Fibroblast of villous mesenchyme (primary cell): ENCODE measurements around the gene ADCY10. TPM values are rescaled to one million over a fixed set of nuclear protein-coding genes. Genes with fewer than 3 reads are reported as not detected.

Source experiments
- DNase-seq: peaks from one replicate; pipeline ENCODE4 v3.0.0-alpha.2; 2010; ENCODE audit warnings: low read depth
- H3K4me3 ChIP-seq: 2 replicates; pipeline ENCODE4 v1.5.1; 2011; ENCODE audit warnings: low read depth, mild to moderate bottlenecking, low read length
- CTCF ChIP-seq: IDR thresholded peaks from 2 replicates; pipeline ENCODE4 v1.5.1; 2012; ENCODE audit warnings: low read depth, mild to moderate bottlenecking, low read length; ENCODE audit not compliant: insufficient read depth
- total RNA-seq: library from RNA; depleted of rRNA; stranded (reverse); fragments of >200 nt; gene quantifications from 2 replicates; pipeline ENCODE4 v1.2.3, GENCODE V29; 2012

Gene ADCY10
- total RNA-seq, 1 donor: under 0.01 TPM

DNA sequence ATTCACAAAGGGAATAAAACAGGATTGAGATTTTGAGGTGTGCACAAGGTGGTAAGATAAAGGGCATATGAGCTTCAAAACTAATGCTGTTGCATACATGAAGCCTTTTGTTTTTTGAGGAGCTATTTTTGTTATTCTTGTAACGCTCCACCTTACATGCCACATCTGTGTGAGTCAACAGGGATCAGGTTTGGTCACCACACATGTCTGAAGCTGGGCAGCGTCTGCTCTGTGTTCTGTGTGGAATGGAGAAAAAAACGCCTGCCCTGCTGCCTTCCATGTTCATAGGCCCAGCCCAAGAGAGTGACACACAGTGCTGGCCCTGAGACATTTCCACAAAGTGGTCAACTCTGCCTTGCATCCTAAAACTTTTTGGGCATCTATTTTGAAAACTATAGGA lies 124.4 kb downstream of the ADCY10 start:
- no peak for TF ChIP-seq CTCF
- no peak for DNase-seq
- H3K4me3 ChIP-seq: no peak overlapping the region

GRCh38 chr1:167786502-167786901 lies 127.4 kb downstream of the ADCY10 start:
- TF ChIP-seq CTCF: no peak

GRCh38 chr1:167784876-167785550 lies 128.9 kb downstream of the ADCY10 start:
- no peak for TF ChIP-seq CTCF
- no peak for DNase-seq
- no peak overlapping the region for H3K4me3 ChIP-seq

More at GRCh38 chr1:167786502-167786901, 127.4 kb downstream of the ADCY10 start:
- no peak for DNase-seq
- no peak overlapping the region for H3K4me3 ChIP-seq

DNA sequence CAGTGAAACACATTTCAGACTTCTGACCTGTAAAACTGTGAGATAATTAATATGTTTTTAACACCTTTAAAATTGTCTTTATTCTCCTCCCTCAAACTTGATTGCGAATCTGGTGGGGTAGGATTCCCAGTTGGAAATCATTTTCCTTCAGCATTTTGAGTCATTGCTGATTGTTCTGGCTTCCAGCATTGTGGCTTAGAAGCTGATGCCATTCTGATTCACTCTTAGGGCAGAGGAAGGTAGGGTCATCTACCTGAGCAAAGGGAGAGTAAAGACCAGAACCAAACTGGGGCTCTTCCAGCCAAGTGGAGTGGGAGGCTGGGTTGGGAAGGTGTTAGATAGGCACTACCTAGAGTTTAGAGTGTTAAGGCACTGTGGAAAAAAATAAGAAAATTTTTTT lies 131.0 kb downstream of the ADCY10 start:
- H3K4me3 ChIP-seq: no peak overlapping the region
- no peak for DNase-seq
- TF ChIP-seq CTCF: no peak

DNA sequence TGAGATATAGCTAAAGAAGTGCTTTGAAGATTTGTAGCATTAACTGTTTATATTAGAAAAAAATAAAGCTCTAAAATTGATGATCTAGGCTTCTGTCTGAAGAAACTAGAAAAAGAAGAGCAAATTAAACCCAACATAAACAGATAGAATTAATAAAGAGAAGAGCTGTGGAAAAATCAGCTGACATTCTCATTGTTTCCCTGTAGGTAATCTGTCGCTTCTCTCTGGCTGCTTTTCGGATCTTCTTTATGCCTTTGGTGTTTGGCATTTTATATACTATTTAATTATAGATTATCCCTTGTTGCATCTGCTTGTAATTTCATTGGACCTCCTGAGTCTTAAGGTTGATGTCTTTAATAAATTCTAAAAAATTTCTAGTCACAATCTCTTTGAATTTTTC lies 132.4 kb downstream of the ADCY10 start:
- DNase-seq: no peak
- no peak overlapping the region for H3K4me3 ChIP-seq
- no peak for TF ChIP-seq CTCF

GRCh38 chr1:167777269-167777650 lies 136.7 kb downstream of the ADCY10 start:
- no peak overlapping the region for H3K4me3 ChIP-seq
- no peak for DNase-seq
- TF ChIP-seq CTCF: no peak
